ENCODE results near the gene SLCO3A1. TPM values are rescaled to one million over a fixed set of nuclear protein-coding genes. Genes with fewer than 3 reads are reported as not detected.

The SLCO3A1 gene
- total RNA-seq, 1 experiment from 2014 or later = 10.1 TPM

DNA sequence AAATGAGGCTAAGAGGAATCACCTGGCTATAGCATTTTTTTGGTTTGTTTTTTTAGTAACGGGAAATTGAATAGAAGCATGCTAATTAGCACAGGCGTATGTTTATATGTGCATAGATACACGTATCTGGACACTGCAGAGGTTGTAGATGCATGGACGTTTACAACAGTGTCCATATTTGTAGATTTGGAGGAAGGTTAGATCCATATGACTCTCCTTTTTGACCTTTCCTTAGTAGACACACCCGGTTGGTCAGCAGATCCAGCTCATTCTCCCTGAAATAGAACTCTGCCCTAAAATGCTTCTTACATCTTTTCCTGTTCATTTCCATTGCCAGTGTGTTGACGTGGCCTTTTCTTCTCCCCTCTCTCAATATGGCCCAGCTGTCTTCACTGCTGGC is 60.1 kb downstream of the SLCO3A1 start:
- Mint-ChIP-seq H3K27ac (ENCODE audit: low read depth, unreplicated experiment) (no peak overlapping the region), H3K4me1 (ENCODE audit: insufficient read depth, unreplicated experiment) (peaks cover 7% of the 10 kb centered on the region), H3K27me3 (ENCODE audit: insufficient read depth, unreplicated experiment) (no peaks in the 10 kb centered on the region), H3K36me3 (ENCODE audit: insufficient read depth, unreplicated experiment) (peaks cover 11% of the 10 kb centered on the region), H3K9me3 (ENCODE audit: unreplicated experiment) (no peaks in the 10 kb centered on the region), H3K4me3 (ENCODE audit: unreplicated experiment) (no peak overlapping the region)
- CTCF ChIA-PET = interaction anchor here (0.6 to 1.0 kb wide), 4 partner anchors 15 to 1069 kb away, joined by 3 to 5 read pairs (median 3); no protein-coding TSS in a partner anchor
- TF ChIP-seq CTCF (IDR thresholded peaks at IDR 0.05; ENCODE audit: unreplicated experiment) = no peak
- intact Hi-C loops (cut with micrococcal nuclease) = no loop called here
- POLR2A ChIA-PET = no interaction called here
- no TSS peak for BruUV-seq (replicated peaks)
- DNase-seq (ENCODE audit: unreplicated experiment) = no peak

- Mint-ChIP-seq H3K27ac (ENCODE audit: low read depth, unreplicated experiment) (no peak overlapping the region), H3K9me3 (ENCODE audit: unreplicated experiment) (no peaks in the 10 kb centered on the region), H3K27me3 (ENCODE audit: insufficient read depth, unreplicated experiment) (no peaks in the 10 kb centered on the region), H3K36me3 (ENCODE audit: insufficient read depth, unreplicated experiment) (peaks cover 11% of the 10 kb centered on the region), H3K4me1 (ENCODE audit: insufficient read depth, unreplicated experiment) (peaks cover 6% of the 10 kb centered on the region), H3K4me3 (ENCODE audit: unreplicated experiment) (no peak overlapping the region)
- intact Hi-C loops (cut with micrococcal nuclease) = no loop called here
- no peak for DNase-seq (ENCODE audit: unreplicated experiment)
- no TSS peak for BruUV-seq (replicated peaks)
- CTCF ChIA-PET = interaction anchor here (1.8 kb wide), 1 partner anchor 11 kb away, joined by 4 read pairs; no protein-coding TSS in a partner anchor
- TF ChIP-seq CTCF (IDR thresholded peaks at IDR 0.05; ENCODE audit: unreplicated experiment) = no peak
- POLR2A ChIA-PET = interaction anchor here (1.0 kb wide), 1 partner anchor 48 kb away, joined by 3 read pairs; no protein-coding TSS in a partner anchor
These were observed 62.1 kb downstream of the SLCO3A1 start for GRCh38 chr15:91915576-91915975.

DNA sequence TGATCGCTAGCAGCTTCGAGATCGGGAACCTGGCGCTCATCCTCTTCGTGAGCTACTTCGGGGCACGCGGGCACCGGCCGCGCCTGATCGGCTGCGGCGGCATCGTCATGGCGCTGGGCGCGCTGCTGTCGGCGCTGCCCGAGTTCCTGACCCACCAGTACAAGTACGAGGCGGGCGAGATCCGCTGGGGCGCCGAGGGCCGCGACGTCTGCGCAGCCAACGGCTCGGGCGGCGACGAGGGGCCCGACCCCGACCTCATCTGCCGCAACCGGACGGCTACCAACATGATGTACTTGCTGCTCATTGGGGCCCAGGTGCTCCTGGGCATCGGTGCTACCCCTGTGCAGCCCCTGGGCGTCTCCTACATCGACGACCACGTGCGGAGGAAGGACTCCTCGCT is 62.5 kb downstream of the SLCO3A1 start:
- intact Hi-C loops (cut with micrococcal nuclease) = no loop called here
- Mint-ChIP-seq H3K36me3 (ENCODE audit: insufficient read depth, unreplicated experiment) (peaks cover 11% of the 10 kb centered on the region), H3K4me3 (ENCODE audit: unreplicated experiment) (no peak overlapping the region), H3K9me3 (ENCODE audit: unreplicated experiment) (no peaks in the 10 kb centered on the region), H3K27me3 (ENCODE audit: insufficient read depth, unreplicated experiment) (no peaks in the 10 kb centered on the region), H3K4me1 (ENCODE audit: insufficient read depth, unreplicated experiment) (peaks cover 6% of the 10 kb centered on the region), H3K27ac (ENCODE audit: low read depth, unreplicated experiment) (no peak overlapping the region)
- no peak for DNase-seq (ENCODE audit: unreplicated experiment)
- ChIA-PET CTCF (interaction anchor here (0.7 to 1.8 kb wide), 2 partner anchors 10 to 18 kb away, joined by 3 to 4 read pairs; no protein-coding TSS in a partner anchor), POLR2A (no interaction called here)
- TF ChIP-seq CTCF (IDR thresholded peaks at IDR 0.05; ENCODE audit: unreplicated experiment) = no peak
- no TSS peak for BruUV-seq (replicated peaks)

DNA sequence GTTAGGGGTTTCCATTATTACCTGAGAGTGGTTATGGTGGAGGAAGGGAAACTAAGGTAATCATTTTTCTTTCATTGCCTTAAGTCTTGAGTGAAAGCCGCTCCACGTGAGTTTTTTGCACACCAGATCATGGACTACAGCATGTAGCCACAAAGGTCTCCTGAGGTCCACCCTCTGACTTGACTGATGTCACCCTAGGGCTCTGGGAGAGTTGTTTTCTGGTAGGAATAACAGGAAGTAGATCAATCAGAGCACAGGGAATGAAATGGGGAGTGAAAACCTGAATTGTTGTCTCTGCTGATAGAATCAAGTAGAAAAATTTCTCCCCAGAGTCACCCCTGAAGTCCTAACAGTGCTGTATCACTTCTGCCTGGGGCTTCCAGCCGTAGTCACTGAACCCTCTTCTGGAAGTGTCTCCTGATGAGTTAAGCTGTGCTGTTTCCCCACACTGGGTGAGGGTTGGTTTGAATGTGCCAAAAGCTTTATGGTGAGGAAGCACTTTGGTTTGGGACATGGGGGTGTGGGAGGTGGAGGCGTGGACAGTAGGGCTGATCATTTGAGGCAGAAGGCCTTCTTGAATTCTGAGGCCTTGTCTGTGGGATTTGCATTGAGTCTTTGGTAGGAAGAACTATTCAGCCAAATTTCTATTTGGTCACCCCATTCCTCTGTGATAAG is 64.3 kb downstream of the SLCO3A1 start:
- H3K36me3 Mint-ChIP-seq (ENCODE audit: insufficient read depth, unreplicated experiment) = peaks cover 11% of the 10 kb centered on the region
- no peaks in the 10 kb centered on the region for H3K27me3 Mint-ChIP-seq (ENCODE audit: insufficient read depth, unreplicated experiment)
- no TSS peak for BruUV-seq (replicated peaks)
- H3K4me1 Mint-ChIP-seq (ENCODE audit: insufficient read depth, unreplicated experiment) = peaks cover 6% of the 10 kb centered on the region
- TF ChIP-seq CTCF (IDR thresholded peaks at IDR 0.05; ENCODE audit: unreplicated experiment) = no peak
- no peak overlapping the region for H3K4me3 Mint-ChIP-seq (ENCODE audit: unreplicated experiment)
- H3K9me3 Mint-ChIP-seq (ENCODE audit: unreplicated experiment) = no peaks in the 10 kb centered on the region
- POLR2A ChIA-PET = interaction anchor here (0.6 kb wide), 1 partner anchor 964 kb away, joined by 3 read pairs; no protein-coding TSS in a partner anchor
- H3K27ac Mint-ChIP-seq (ENCODE audit: low read depth, unreplicated experiment) = no peak overlapping the region
- CTCF ChIA-PET = interaction anchor here (0.6 to 1.1 kb wide), 3 partner anchors 13 to 646 kb away, joined by 3 read pairs; no protein-coding TSS in a partner anchor
- intact Hi-C loops (cut with micrococcal nuclease) = no loop called here
- no peak for DNase-seq (ENCODE audit: unreplicated experiment)
